ENCODE results near the gene DENND1C. TPM values are rescaled to one million over a fixed set of nuclear protein-coding genes. Genes with fewer than 3 reads are reported as not detected.
A peak's percentile ranks its signal among the peaks of the same experiment; 100 is the strongest.

Gene DENND1C
- total and polyA plus RNA-seq, 9 of the 15 experiments (the other 6 are each of a cell fraction or from before 2014, with no cell fraction given), result 0.03 to 1.2 (median 0.32) TPM; not detected in 1

DNA sequence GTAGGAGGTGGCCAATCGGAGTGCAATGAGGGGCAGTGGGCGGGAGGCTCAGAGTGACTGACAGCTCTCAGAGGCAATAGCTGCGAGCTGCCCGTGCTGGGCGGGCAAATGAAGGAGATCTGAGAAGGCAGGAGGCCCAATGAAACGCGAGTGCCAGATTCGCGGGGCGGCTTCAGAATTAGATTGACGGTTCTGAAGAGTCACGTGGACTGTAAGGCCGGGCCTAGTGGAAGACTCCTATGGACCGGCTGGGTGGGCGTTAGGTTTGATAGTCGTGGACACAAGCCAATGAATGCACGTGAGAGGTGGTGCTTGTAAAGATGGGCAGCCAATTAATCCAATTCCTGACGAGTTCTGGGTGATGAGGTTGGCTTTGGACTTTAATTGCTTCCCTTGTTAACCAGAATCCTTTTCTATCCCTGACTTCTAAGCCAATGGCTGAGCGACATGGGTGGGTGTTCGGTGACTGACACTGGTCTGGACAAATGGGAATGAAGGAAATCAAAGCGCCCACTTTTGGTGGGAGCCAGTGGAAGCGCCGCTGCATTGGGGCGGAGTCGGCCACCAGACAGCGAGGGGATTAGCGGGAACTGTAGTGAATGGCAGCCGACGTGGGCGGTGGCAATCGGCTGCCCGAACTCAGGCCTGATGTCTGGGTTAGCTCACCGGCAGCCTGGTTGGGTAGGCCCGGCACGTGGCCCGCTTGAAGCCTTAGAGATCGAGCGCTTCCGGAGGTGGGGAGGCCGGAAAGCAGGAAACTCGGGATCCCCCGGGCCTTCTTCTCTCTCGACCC lies 56.5 kb downstream of the DENND1C start (continued):
- TF ChIP-seq, protein P1, sequence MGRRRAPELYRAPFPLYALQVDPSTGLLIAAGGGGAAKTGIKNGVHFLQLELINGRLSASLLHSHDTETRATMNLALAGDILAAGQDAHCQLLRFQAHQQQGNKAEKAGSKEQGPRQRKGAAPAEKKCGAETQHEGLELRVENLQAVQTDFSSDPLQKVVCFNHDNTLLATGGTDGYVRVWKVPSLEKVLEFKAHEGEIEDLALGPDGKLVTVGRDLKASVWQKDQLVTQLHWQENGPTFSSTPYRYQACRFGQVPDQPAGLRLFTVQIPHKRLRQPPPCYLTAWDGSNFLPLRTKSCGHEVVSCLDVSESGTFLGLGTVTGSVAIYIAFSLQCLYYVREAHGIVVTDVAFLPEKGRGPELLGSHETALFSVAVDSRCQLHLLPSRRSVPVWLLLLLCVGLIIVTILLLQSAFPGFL (CRISPR knock-in tag; IDR thresholded peaks at IDR 0.05), result no peak
- TF ChIP-seq, protein P2, sequence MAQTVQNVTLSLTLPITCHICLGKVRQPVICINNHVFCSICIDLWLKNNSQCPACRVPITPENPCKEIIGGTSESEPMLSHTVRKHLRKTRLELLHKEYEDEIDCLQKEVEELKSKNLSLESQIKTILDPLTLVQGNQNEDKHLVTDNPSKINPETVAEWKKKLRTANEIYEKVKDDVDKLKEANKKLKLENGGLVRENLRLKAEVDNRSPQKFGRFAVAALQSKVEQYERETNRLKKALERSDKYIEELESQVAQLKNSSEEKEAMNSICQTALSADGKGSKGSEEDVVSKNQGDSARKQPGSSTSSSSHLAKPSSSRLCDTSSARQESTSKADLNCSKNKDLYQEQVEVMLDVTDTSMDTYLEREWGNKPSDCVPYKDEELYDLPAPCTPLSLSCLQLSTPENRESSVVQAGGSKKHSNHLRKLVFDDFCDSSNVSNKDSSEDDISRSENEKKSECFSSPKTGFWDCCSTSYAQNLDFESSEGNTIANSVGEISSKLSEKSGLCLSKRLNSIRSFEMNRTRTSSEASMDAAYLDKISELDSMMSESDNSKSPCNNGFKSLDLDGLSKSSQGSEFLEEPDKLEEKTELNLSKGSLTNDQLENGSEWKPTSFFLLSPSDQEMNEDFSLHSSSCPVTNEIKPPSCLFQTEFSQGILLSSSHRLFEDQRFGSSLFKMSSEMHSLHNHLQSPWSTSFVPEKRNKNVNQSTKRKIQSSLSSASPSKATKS (CRISPR knock-in tag; IDR thresholded peaks at IDR 0.05), result no peak
- TF ChIP-seq ZNF133 (CRISPR knock-in tag; IDR thresholded peaks at IDR 0.05), result no peak
- peak in 1 of 2 experiments; percentile 63; a peak in 1 of 4 replicates for TF ChIP-seq KDM1A (IDR thresholded peaks at IDR 0.05)
- TF ChIP-seq, protein P3, sequence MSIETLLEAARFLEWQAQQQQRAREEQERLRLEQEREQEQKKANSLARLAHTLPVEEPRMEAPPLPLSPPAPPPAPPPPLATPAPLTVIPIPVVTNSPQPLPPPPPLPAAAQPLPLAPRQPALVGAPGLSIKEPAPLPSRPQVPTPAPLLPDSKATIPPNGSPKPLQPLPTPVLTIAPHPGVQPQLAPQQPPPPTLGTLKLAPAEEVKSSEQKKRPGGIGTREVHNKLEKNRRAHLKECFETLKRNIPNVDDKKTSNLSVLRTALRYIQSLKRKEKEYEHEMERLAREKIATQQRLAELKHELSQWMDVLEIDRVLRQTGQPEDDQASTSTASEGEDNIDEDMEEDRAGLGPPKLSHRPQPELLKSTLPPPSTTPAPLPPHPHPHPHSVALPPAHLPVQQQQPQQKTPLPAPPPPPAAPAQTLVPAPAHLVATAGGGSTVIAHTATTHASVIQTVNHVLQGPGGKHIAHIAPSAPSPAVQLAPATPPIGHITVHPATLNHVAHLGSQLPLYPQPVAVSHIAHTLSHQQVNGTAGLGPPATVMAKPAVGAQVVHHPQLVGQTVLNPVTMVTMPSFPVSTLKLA (conservative IDR thresholded peaks at IDR 0.05), result peak; percentile 80 to 84
- TF ChIP-seq, protein P4, sequence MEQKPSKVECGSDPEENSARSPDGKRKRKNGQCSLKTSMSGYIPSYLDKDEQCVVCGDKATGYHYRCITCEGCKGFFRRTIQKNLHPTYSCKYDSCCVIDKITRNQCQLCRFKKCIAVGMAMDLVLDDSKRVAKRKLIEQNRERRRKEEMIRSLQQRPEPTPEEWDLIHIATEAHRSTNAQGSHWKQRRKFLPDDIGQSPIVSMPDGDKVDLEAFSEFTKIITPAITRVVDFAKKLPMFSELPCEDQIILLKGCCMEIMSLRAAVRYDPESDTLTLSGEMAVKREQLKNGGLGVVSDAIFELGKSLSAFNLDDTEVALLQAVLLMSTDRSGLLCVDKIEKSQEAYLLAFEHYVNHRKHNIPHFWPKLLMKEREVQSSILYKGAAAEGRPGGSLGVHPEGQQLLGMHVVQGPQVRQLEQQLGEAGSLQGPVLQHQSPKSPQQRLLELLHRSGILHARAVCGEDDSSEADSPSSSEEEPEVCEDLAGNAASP (IDR thresholded peaks at IDR 0.05), result no peak
- TF ChIP-seq SRSF3 (IDR thresholded peaks at IDR 0.05; ENCODE audit: insufficient read depth, low read length), result no peak
- TF ChIP-seq FOXA3 (CRISPR knock-in tag; conservative IDR thresholded peaks at IDR 0.05 in 1 of 2, IDR thresholded peaks at IDR 0.05 in 1 of 2), result peak in 1 of 2 experiments; percentile 90; a peak in 2 of 4 replicates
- TF ChIP-seq CBX5 (IDR thresholded peaks at IDR 0.05; ENCODE audit: borderline replicate concordance, low read depth), result no peak
- TF ChIP-seq GABPB1 (CRISPR knock-in tag; IDR thresholded peaks at IDR 0.05), result peak; percentile 82
- TF ChIP-seq, protein P5, sequence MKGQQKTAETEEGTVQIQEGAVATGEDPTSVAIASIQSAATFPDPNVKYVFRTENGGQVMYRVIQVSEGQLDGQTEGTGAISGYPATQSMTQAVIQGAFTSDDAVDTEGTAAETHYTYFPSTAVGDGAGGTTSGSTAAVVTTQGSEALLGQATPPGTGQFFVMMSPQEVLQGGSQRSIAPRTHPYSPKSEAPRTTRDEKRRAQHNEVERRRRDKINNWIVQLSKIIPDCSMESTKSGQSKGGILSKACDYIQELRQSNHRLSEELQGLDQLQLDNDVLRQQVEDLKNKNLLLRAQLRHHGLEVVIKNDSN (CRISPR knock-in tag; IDR thresholded peaks at IDR 0.05), result peak; percentile 94
- TF ChIP-seq SMARCE1 (IDR thresholded peaks at IDR 0.05), result no peak
- no peak for TF ChIP-seq GABPB2 (CRISPR knock-in tag; conservative IDR thresholded peaks at IDR 0.05)
- peak in 1 of 2 experiments; percentile 70; a peak in 1 of 4 replicates for TF ChIP-seq KDM4B (IDR thresholded peaks at IDR 0.05; ENCODE audit: borderline replicate concordance in 2 of 2, low read depth in 1 of 2)
- TF ChIP-seq, protein P6, sequence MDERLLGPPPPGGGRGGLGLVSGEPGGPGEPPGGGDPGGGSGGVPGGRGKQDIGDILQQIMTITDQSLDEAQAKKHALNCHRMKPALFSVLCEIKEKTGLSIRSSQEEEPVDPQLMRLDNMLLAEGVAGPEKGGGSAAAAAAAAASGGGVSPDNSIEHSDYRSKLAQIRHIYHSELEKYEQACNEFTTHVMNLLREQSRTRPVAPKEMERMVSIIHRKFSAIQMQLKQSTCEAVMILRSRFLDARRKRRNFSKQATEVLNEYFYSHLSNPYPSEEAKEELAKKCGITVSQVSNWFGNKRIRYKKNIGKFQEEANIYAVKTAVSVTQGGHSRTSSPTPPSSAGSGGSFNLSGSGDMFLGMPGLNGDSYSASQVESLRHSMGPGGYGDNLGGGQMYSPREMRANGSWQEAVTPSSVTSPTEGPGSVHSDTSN (CRISPR knock-in tag; IDR thresholded peaks at IDR 0.05; ENCODE audit: low read depth), result peak; percentile 96
- TF ChIP-seq, protein P6 (tag; conservative IDR thresholded peaks at IDR 0.05; ENCODE audit: low read depth), result peak; percentile 100
- no peak for TF ChIP-seq SMARCA5 (IDR thresholded peaks at IDR 0.05)

All from K562 (cell line).